Endodermal cell (in vitro differentiated cells): ENCODE data around the gene CCDC170. TPM values are rescaled to one million over a fixed set of nuclear protein-coding genes. Genes with fewer than 3 reads are reported as not detected.
A peak's percentile ranks its signal among the peaks of the same experiment; 100 is the strongest.

Source experiments
- DNase-seq: peaks from one replicate; pipeline ENCODE4 v3.0.0-alpha.2; 2017
- H3K27ac ChIP-seq: 2 replicates; pipeline ENCODE4 v1.5.1; 2013; ENCODE audit warnings: mild to moderate bottlenecking, low read depth, low read length, moderate library complexity
- H3K27me3 ChIP-seq: 2 replicates; pipeline ENCODE4 v1.6.1; 2013; ENCODE audit warnings: mild to moderate bottlenecking, low read length, moderate library complexity; ENCODE audit not compliant: insufficient read depth, control insufficient read depth, poor library complexity, severe bottlenecking
- H3K36me3 ChIP-seq: 2 replicates; pipeline ENCODE4 v1.7.0; 2013; ENCODE audit warnings: mild to moderate bottlenecking, low read length, moderate library complexity; ENCODE audit not compliant: control insufficient read depth, insufficient read depth
- H3K4me1 ChIP-seq: one replicate; pipeline ENCODE4 v1.7.0; 2013; ENCODE audit warnings: low read length; ENCODE audit not compliant: control insufficient read depth, insufficient read depth
- H3K4me3 ChIP-seq: 2 replicates; pipeline ENCODE4 v1.5.1; 2013; ENCODE audit warnings: mild to moderate bottlenecking, low read length, moderate library complexity
- H3K9ac ChIP-seq: 2 replicates; pipeline ENCODE4 v1.6.1; 2013; ENCODE audit warnings: mild to moderate bottlenecking, low read length, moderate library complexity; ENCODE audit not compliant: poor library complexity, severe bottlenecking; ENCODE audit errors: extremely low read depth
- H3K9me3 ChIP-seq: 2 replicates; pipeline ENCODE4 v1.6.1; 2013; ENCODE audit warnings: mild to moderate bottlenecking, low read length, moderate library complexity; ENCODE audit not compliant: control insufficient read depth
- H3K27ac Mint-ChIP-seq: 2 replicates; pipeline ENCODE4 v1.8.0; 2020; ENCODE audit warnings: mixed read lengths
- H3K27me3 Mint-ChIP-seq: 2 replicates; pipeline ENCODE4 v1.8.0; 2021; ENCODE audit warnings: mild to moderate bottlenecking, mixed read lengths; ENCODE audit not compliant: insufficient read depth
- H3K36me3 Mint-ChIP-seq: 2 replicates; pipeline ENCODE4 v1.8.0; 2020; ENCODE audit warnings: low read depth, mixed read lengths
- H3K4me1 Mint-ChIP-seq: 2 replicates; pipeline ENCODE4 v1.8.0; 2020; ENCODE audit warnings: mixed read lengths
- H3K4me3 Mint-ChIP-seq: 2 replicates; pipeline ENCODE4 v1.8.0; 2020; ENCODE audit warnings: mild to moderate bottlenecking, moderate library complexity, mixed read lengths
- H3K9me3 Mint-ChIP-seq: 2 replicates; pipeline ENCODE4 v1.8.0; 2020; ENCODE audit warnings: mild to moderate bottlenecking, mixed read lengths
- CTCF ChIP-seq: fragments of 200-600 bp; sonication (generic); conservative IDR thresholded peaks from 2 replicates; pipeline ENCODE4 v1.5.0; 2021; ENCODE audit warnings: antibody characterized with exemption, mild to moderate bottlenecking
- WGBS, 2 experiments: methylation state at CpG; one replicate each; pipeline versions ENCODE4 v1.1.5 to v1.1.7; 2013; ENCODE audit warnings: missing lambda C conversion rate in 2 of 2, mixed read lengths in 1 of 2; ENCODE audit not compliant: insufficient coverage in 1 of 2, insufficient read length in 1 of 2; 5-methylcytosine and 5-hydroxymethylcytosine counted together
- total RNA-seq, 2 donors: library from RNA; stranded (reverse); fragmentation: NEBNext Ultra II Directional in 1 of 2; extraction: Animal tissue kit (Norgen Biotek cat#: 25700) in 1 of 2; gene quantifications; 2 replicates in 1 of 2; 3 replicates in 1 of 2; pipeline ENCODE4 v1.2.1, GENCODE V29; 2021

Gene CCDC170
- total RNA-seq, 2 donors from 2014 or later = 2.2 to 4.1 TPM

GRCh38 chr6:151523034-151523433, 29.2 kb downstream of the CCDC170 start:
- Mint-ChIP-seq H3K4me3 (no peak overlapping the region), H3K27me3 (no peaks in the 10 kb centered on the region), H3K4me1 (no peaks in the 10 kb centered on the region), H3K9me3 (peaks cover 68% of the 10 kb centered on the region), H3K27ac (no peak overlapping the region), H3K36me3 (peaks cover 20% of the 10 kb centered on the region)
- no peak for DNase-seq
- H3K9ac ChIP-seq = no peak overlapping the region
- whole genome bisulfite sequencing, 2 experiments = 100% methylated on average over 1 of the region's 1 CpG
- no peaks in the 10 kb centered on the region for H3K27me3 ChIP-seq
- TF ChIP-seq CTCF = no peak
- H3K9me3 ChIP-seq = peaks cover 62% of the 10 kb centered on the region
- H3K27ac ChIP-seq = no peak overlapping the region
- no peaks in the 10 kb centered on the region for H3K4me1 ChIP-seq
- H3K36me3 ChIP-seq = no peaks in the 10 kb centered on the region
- no peak overlapping the region for H3K4me3 ChIP-seq

GRCh38 chr6:151524059-151524458, 30.2 kb downstream of the CCDC170 start:
- Mint-ChIP-seq H3K27ac (no peak overlapping the region), H3K27me3 (no peaks in the 10 kb centered on the region), H3K4me1 (no peaks in the 10 kb centered on the region), H3K4me3 (no peak overlapping the region), H3K9me3 (peaks cover 58% of the 10 kb centered on the region), H3K36me3 (peaks cover 13% of the 10 kb centered on the region)
- Histone ChIP-seq H3K36me3 (no peaks in the 10 kb centered on the region), H3K9ac (no peak overlapping the region), H3K27ac (no peak overlapping the region), H3K4me3 (peak overlapping the region; percentile 44), H3K9me3 (peaks cover 54% of the 10 kb centered on the region), H3K27me3 (no peaks in the 10 kb centered on the region), H3K4me1 (no peaks in the 10 kb centered on the region)
- no peak for TF ChIP-seq CTCF
- DNase-seq = no peak
- WGBS, 2 experiments = 92% methylated on average over 2 of the region's 2 CpGs

- no peaks in the 10 kb centered on the region for H3K36me3 Mint-ChIP-seq
- no peak for TF ChIP-seq CTCF
- no peak overlapping the region for H3K27ac Mint-ChIP-seq
- H3K9me3 Mint-ChIP-seq = peaks cover 15% of the 10 kb centered on the region
- Histone ChIP-seq H3K27me3 (no peaks in the 10 kb centered on the region), H3K27ac (no peak overlapping the region), H3K9me3 (peaks cover 9% of the 10 kb centered on the region), H3K36me3 (no peaks in the 10 kb centered on the region), H3K4me3 (no peak overlapping the region), H3K4me1 (no peaks in the 10 kb centered on the region), H3K9ac (no peak overlapping the region)
- no peaks in the 10 kb centered on the region for H3K4me1 Mint-ChIP-seq
- 92 to 95% methylated on average over 3 of the region's 3 CpGs for WGBS, 2 experiments
- no peaks in the 10 kb centered on the region for H3K27me3 Mint-ChIP-seq
- no peak for DNase-seq
- no peak overlapping the region for H3K4me3 Mint-ChIP-seq
Measured at GRCh38 chr6:151534576-151534975, 40.8 kb downstream of the CCDC170 start.
